Measurements from ENCODE around the gene GRB7. TPM values are rescaled to one million over a fixed set of nuclear protein-coding genes. Genes with fewer than 3 reads are reported as not detected.
"Not testable (repeated sequence)": the region's sequence is repeated elsewhere in the genome, so short reads cannot be mapped to it uniquely, and the experiment has no call there.

The GRB7 gene
- total RNA-seq, 1 donor from 2014 or later = 92.8 TPM

DNA sequence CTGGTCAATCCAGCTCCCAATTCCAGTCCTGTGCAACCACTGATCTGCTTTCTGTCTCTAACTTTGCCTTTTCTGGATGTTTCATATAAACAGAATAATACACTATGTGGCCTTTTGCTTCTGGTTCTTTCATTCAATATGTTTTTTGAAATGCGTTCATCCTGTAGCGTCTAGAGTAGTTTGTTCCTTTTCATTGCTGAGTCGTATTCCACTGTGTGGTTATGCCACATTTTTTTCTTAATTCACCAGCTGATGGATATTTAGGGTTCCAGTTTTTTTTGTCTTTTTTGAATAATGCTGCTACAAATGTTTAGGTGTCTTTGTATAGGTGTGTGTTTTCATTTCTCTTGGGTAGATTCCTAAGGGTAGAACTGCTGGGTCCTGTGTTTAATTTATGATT is 5.2 kb upstream of the GRB7 start:
- no peak for DNase-seq (ENCODE audit: low spot score)

DNA sequence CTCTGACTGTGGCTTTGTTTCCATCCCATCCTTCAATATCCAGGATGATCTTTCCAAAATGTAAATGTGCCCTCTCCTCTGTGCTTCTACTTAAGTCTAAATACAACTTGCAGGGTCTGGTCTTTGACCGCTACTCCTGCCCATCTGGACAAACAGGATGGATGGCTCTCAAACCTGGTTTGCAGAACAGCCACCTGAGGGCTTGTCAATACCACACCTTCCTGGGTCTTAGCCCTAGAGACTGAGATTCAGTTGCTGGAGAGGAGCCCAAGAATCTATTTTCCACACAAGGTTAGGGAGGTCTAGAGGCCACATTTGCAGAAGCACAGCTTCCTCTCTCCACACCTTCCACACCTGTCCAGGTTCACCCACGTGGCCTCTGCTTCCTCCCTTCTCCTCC is 1.9 kb upstream of the GRB7 start:
- peak; percentile 54 for DNase-seq (ENCODE audit: low spot score)

- DNase-seq (ENCODE audit: low spot score) = no peak
Observed at GRCh38 chr17:39736319-39737165, 1.2 kb upstream of the GRB7 start.

GRCh38 chr17:39737206-39737759 is 455 bp upstream of the GRB7 start:
- no peak for DNase-seq (ENCODE audit: low spot score)

DNA sequence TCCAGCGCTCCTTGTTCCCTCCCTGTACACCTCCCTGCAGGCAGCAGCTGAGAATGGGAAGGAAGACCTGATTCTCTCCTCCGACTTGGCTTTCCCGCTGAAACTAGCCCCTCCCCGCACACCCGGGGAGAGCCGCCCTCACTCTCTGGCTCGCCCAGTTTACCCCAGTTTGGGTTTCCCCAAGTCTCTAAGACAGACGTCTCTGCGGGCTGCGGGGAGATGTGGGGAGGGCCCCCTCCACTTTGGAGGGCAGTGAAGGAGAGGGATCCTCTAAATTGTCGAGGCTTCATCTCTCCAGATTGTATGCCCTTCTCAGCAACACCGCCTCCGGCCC is 797 bp downstream of the GRB7 start:
- DNase-seq (ENCODE audit: low spot score) = no peak

DNA sequence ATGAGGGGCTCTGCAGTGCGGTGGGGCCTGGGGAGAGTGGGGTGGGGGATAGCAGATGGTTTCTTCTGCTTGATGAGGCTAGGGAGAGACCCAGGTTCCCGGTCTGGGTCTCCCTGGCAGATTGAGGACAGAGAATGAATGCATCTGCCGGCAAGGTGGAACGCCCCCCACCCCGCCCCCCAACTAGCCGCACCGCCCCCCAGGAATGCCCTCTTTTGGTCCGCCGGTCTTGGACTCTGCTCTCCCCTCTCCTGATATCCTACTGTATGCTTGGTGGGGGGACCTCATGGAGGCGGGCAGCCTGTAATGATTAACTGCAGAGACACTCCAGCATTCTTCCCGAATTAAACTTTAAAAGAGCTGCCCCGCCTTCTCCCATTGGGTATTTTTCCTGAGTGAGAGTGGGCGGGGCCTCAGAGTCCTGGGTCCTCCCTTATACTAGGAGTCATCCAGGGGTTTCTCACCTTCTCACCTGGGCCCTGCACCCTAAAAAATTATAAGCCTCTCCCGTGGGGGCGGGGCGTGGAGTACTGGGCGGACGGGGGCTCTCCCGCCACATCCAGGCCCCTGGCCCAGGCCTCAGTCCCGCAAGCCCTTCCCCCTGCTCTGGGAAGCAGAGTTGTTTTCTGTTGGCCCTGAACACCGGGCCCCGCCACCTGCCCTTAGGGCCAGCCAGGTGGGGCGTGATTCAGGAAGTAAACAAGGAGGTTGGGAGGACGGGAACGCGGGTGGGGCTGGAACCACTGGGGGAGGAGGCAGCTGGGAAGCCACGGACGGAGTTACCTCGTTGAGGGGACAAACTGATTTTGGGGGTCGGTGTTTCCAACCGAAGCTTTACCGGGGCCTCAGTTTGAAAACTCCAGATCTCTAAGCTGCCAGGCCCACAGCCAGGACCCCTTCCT is 1.5 kb downstream of the GRB7 start:
- peak; percentile 86 for DNase-seq (ENCODE audit: low spot score)

- DNase-seq (ENCODE audit: low spot score) = no peak
Observed at GRCh38 chr17:39739885-39740356, 2.2 kb downstream of the GRB7 start.

- no peak for DNase-seq (ENCODE audit: low spot score)
Observed at GRCh38 chr17:39740357-39741111, 2.8 kb downstream of the GRB7 start.

- no peak for DNase-seq (ENCODE audit: low spot score)
Observed at GRCh38 chr17:39742126-39742855, 4.6 kb downstream of the GRB7 start.

DNA sequence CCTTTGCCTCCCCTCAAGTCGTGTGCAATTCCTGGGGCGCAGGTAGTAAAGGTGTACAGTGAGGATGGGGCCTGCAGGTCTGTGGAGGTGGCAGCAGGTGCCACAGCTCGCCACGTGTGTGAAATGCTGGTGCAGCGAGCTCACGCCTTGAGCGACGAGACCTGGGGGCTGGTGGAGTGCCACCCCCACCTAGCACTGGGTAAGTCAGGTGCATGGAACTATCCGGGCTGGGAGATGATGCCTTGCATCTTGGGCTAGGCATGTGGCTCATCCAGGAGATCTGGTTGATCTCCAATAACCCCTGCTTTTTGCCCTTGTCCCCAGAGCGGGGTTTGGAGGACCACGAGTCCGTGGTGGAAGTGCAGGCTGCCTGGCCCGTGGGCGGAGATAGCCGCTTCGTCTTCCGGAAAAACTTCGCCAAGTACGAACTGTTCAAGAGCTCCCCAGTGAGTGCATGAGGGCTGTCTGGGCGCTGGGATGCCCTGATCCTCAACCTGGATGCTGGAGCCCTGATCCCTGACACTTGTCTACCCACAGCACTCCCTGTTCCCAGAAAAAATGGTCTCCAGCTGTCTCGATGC is 5.2 kb downstream of the GRB7 start:
- no peak for DNase-seq (ENCODE audit: low spot score)

GRCh38 chr17:39744075-39744835 is 6.5 kb downstream of the GRB7 start:
- DNase-seq (ENCODE audit: low spot score) = no peak

GRCh38 chr17:39744836-39745215 is 7.1 kb downstream of the GRB7 start:
- no peak for DNase-seq (ENCODE audit: low spot score)

DNA sequence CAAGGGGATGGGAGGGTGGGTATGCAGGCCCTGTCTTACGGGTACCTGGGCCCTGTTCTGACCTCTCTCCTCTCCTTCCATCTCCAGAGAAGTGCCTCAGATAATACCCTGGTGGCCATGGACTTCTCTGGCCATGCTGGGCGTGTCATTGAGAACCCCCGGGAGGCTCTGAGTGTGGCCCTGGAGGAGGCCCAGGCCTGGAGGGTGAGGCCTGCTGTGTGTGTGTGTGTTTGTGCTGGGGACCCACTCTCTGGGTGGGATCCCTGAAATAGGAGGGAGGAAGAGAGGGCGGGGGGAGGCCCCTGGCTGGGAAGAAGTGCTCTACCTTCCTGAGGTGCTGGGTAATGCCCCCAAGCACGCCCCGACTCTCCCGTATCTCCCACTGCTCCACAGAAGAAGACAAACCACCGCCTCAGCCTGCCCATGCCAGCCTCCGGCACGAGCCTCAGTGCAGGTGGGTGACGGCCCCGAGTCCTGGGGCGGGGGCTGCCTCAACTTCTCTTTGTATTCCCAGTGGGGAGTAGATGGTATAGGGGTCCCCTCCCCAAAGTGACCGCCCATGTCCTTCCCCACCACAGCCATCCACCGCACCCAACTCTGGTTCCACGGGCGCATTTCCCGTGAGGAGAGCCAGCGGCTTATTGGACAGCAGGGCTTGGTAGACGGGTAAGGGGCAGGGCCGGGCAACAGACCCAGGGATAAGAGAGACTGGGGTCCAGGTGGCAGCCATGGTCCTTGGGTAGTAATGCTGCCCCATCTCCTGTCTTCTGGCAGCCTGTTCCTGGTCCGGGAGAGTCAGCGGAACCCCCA is 7.8 kb downstream of the GRB7 start:
- no peak for DNase-seq (ENCODE audit: low spot score)

- DNase-seq (ENCODE audit: low spot score) = no peak
Observed at GRCh38 chr17:39746145-39746461, 8.4 kb downstream of the GRB7 start.

GRCh38 chr17:39747745-39748144 is 10.0 kb downstream of the GRB7 start:
- no peak for DNase-seq (ENCODE audit: low spot score)

- not testable (repeated sequence) for DNase-seq (ENCODE audit: low spot score)
Observed at GRCh38 chr17:39748444-39749034, 10.8 kb downstream of the GRB7 start.

DNA sequence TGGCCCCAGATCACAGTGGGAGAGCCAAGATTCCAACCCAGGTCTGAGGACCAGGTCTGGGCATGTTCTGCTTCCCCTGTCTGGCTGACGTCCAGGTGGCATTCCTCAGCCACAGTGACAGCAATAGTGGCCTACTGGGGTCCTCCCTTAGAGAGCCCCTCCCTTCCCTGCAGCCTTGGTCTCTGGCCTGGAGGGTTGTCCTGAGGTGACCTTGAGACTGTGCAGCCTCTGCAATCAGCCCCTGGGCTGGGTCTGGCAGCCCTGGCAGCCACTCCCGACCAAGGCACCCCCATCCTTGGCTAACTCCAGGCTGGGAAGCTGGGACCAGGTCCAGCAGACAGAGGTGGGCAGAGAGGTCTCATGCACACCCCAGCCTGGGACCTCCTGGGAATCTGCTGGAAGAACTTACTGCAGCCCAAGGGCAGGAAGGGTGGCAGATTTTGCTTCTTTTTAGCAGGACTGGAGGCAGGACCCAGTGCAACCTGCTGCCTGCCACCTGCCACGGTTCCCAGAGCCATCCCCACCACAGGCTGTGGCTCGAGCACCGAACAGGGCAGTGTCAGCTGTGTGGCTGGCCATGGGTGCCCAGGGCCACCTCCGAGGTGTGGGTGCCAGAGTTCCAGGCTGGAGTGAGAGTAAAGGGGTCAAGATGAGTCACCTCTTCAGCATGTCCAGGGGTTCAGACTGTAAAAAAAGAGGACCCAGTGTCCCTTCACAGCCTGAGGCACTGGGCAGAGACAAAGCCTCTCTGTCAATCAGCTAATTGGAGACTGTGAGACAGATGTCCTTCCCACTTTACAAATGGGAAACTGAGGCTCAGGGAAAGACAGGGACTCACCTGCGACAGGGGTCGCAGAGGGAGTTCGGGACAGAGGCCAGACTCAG is 12.6 kb downstream of the GRB7 start:
- DNase-seq (ENCODE audit: low spot score) = no peak

GRCh38 chr17:39751016-39751543 is 13.3 kb downstream of the GRB7 start:
- no peak for DNase-seq (ENCODE audit: low spot score)
